NT2/D1 (cell line): ENCODE measurements around the gene ANXA7.

Experiments used
- SUZ12 ChIP-seq: IDR thresholded peaks from 2 replicates; pipeline ENCODE4 v1.6.1; 2011; ENCODE audit not compliant: insufficient read length, insufficient read depth; ENCODE audit errors: extremely low read depth
- YY1 ChIP-seq: IDR thresholded peaks from 2 replicates; pipeline ENCODE4 v1.6.1; 2011; ENCODE audit not compliant: insufficient read length, insufficient read depth
- ZNF274 ChIP-seq: IDR thresholded peaks from 2 replicates; pipeline ENCODE4 v1.6.1; 2011; ENCODE audit warnings: mild to moderate bottlenecking, low read depth, low read length

- no peak for TF ChIP-seq YY1
- TF ChIP-seq SUZ12, result no peak
- TF ChIP-seq ZNF274, result no peak
Observed at GRCh38 chr10:73449113-73449512, 35.3 kb upstream of the ANXA7 start.
